Small intestine (tissue), 7 donors: ENCODE data around the gene PTCD1. TPM values are rescaled to one million over a fixed set of nuclear protein-coding genes. Genes with fewer than 3 reads are reported as not detected.
"Not testable (repeated sequence)": the region's sequence is repeated elsewhere in the genome, so short reads cannot be mapped to it uniquely, and the experiment has no call there.

Source experiments
- DNase-seq, 2 donors: peaks; one replicate each; pipeline versions ENCODE4 v3.0.0 to v3.0.0-alpha.2; 2013
- FAIRE-seq: peaks from 2 replicates; lab custom pipeline; 2012; peaks lifted over from hg19 to GRCh38; lab: Jason Lieb, UNC
- H3K27ac ChIP-seq, 3 donors: one replicate each; pipeline ENCODE4 v1.5.1; 2013; ENCODE audit warnings: low read length in 2 of 3, mild to moderate bottlenecking in 2 of 3, control low read depth in 1 of 3, inconsistent platforms in 1 of 3, low read depth in 1 of 3, moderate library complexity in 1 of 3
- H3K27me3 ChIP-seq, 3 donors: one replicate each; pipeline ENCODE4 v1.6.1; 2013; ENCODE audit warnings: low read length in 3 of 3, inconsistent platforms in 1 of 3; ENCODE audit not compliant: control insufficient read depth in 3 of 3, insufficient read depth in 3 of 3
- H3K36me3 ChIP-seq, 3 donors: one replicate each; pipeline ENCODE4 v1.6.1; 2013; ENCODE audit warnings: low read length in 3 of 3, inconsistent platforms in 1 of 3, low read depth in 1 of 3, mild to moderate bottlenecking in 1 of 3, moderate library complexity in 1 of 3; ENCODE audit not compliant: control insufficient read depth in 3 of 3, insufficient read depth in 2 of 3
- H3K4me1 ChIP-seq, 3 donors: one replicate each; pipeline ENCODE4 v1.6.1; 2013; ENCODE audit warnings: low read length in 2 of 3, inconsistent platforms in 1 of 3, low read depth in 1 of 3, mild to moderate bottlenecking in 1 of 3, moderate library complexity in 1 of 3; ENCODE audit not compliant: control insufficient read depth in 3 of 3, insufficient read depth in 2 of 3
- H3K4me3 ChIP-seq, 3 donors: one replicate each; pipeline ENCODE4 v1.5.1; 2013; ENCODE audit warnings: low read length in 3 of 3, control low read depth in 1 of 3, inconsistent platforms in 1 of 3, low read depth in 1 of 3, mild to moderate bottlenecking in 1 of 3, moderate library complexity in 1 of 3
- H3K9me3 ChIP-seq, 2 donors: one replicate each; pipeline ENCODE4 v1.6.1; 2013; ENCODE audit warnings: low read depth in 1 of 2, low read length in 1 of 2; ENCODE audit not compliant: control insufficient read depth in 2 of 2, insufficient read depth in 1 of 2
- WGBS, 3 donors: extraction: QIAGEN DNeasy Blood & Tissue Kit; methylation state at CpG; one replicate each; pipeline ENCODE4 v1.1.7; 2013; 5-methylcytosine and 5-hydroxymethylcytosine counted together
- polyA plus RNA-seq, 4 donors: library from polyadenylated mRNA; stranded (reverse) in 3 of 4; unstranded in 1 of 4; fragments of 200-250 nt in 3 of 4; fragments of 120-200 nt in 1 of 4; gene quantifications; one replicate each; pipeline versions ENCODE4 v1.2.1 to v1.2.3, GENCODE V29; 2013
- donor health status: healthy with polysubstance abuse.
- donor health status: control.
- donor health status: control.
- donor health status: Bipolar disorder and iron deficiency.
- donor health status: healthy.

PTCD1 gene
- polyA plus RNA-seq, 4 donors: 2.7 to 4.8 (median 3.9) TPM

DNA sequence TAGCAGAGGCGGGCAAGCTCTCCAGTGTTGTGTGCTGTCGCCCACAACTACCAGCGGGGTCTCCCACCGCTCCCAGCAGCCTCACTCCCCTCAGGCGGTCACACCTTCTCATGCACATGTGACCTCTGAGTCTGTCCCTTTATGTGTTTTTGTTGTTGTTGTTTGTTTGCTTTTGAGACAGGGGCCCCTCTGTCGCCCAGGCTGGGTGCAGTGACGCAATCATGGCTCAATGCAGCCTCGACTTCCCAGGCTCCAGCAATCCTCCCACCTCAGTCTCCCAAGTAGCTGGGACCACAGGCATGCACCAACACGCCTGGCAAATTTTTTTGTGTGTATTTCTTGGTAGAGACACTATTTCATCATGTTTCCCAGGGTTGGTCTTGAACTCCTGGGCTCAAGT lies 1.6 kb upstream of the PTCD1 start:
- 73 to 82% (median 80%) methylated on average over 9 of the region's 9 CpGs for WGBS, 3 donors
- no peak for DNase-seq
- no peaks in the 10 kb centered on the region for H3K27me3 ChIP-seq

GRCh38 chr7:99437946-99438572 lies 539 bp downstream of the PTCD1 start:
- peaks cover 3 to 42% (median 6%) of the 10 kb centered on the region in 3 donors for H3K36me3 ChIP-seq
- WGBS, 3 donors: 11 to 16% (median 13%) methylated on average over 17 to 20 of the region's 20 CpGs
- DNase-seq: no peak
- FAIRE-seq: no peak
- no peaks in the 10 kb centered on the region for H3K27me3 ChIP-seq
- H3K4me1 ChIP-seq: peaks cover 3 to 15% (median 4%) of the 10 kb centered on the region in 3 donors
- H3K4me3 ChIP-seq: peak overlapping the region; percentile 88 to 100 (median 88)
- H3K27ac ChIP-seq: peak overlapping the region; percentile 15 to 85 (median 84)
- no peaks in the 10 kb centered on the region for H3K9me3 ChIP-seq

More for the DNA sequence above, 1.6 kb upstream of the PTCD1 start:
- FAIRE-seq: no peak
- H3K4me1 ChIP-seq: peaks cover 3 to 12% (median 4%) of the 10 kb centered on the region in 3 donors
- H3K4me3 ChIP-seq: peak overlapping the region in 2 of 3 donors; percentile 88 to 100
- H3K9me3 ChIP-seq: no peaks in the 10 kb centered on the region
- H3K27ac ChIP-seq: no peak overlapping the region
- peaks cover 0 to 37% (median 4%) of the 10 kb centered on the region in 3 donors for H3K36me3 ChIP-seq

GRCh38 chr7:99433158-99433557 lies 5.4 kb downstream of the PTCD1 start:
- peaks cover 9 to 70% (median 9%) of the 10 kb centered on the region in 3 donors for H3K36me3 ChIP-seq
- no peak overlapping the region for H3K27ac ChIP-seq
- H3K9me3 ChIP-seq: peaks cover 0 to 6% of the 10 kb centered on the region in 2 donors
- DNase-seq: no peak
- peaks cover 0 to 27% (median 0%) of the 10 kb centered on the region in 3 donors for H3K4me1 ChIP-seq
- no peak for FAIRE-seq
- 94 to 98% (median 96%) methylated on average over 9 of the region's 9 CpGs for WGBS, 3 donors
- H3K27me3 ChIP-seq: no peaks in the 10 kb centered on the region
- H3K4me3 ChIP-seq: no peak overlapping the region

DNA sequence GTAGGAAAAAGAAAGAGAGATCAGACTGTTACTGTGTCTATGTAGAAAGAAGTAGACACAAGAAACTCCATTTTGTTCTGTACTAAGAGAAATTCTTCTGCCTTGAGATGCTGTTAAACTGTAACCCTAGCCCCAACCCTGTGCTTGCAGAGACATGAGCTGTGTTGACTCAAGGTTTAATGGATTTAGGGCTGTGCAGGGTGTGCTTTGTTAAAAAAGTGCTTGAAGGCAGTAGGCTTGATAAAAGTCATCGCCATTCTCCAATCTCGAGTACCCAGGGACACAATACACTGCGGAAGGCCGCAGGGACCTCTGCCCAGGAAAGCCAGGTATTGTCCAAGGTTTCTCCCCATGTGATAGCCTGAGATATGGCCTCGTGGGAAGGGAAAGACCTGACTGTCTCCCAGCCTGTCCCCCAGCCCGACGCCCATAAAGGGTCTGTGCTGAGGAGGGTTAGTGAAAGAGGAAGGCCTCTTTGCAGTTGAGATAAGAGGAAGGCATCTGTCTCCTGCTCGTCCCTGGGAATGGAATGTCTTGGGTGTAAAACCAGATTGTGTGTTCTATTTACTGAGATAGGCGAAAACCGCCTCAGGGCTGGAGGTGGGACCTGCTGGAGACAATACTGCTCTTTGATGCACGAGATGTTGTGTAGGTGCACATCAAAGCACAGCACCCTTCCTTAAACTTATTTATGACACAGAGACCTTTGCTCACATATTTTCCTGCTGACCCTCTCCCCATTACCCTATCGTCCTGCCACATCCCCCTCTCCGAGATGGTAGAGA lies 6.7 kb downstream of the PTCD1 start:
- not testable (repeated sequence) for H3K27me3 ChIP-seq, H3K9me3 ChIP-seq, FAIRE-seq, H3K4me3 ChIP-seq
- WGBS, 3 donors: 88 to 89% (median 89%) methylated on average over 13 of the region's 13 CpGs
- peak in 1 of 2 donors; percentile 32 for DNase-seq
- H3K36me3 ChIP-seq: peaks cover 9 to 69% (median 9%) of the 10 kb centered on the region in 3 donors
- H3K4me1 ChIP-seq: peaks cover 0 to 23% (median 0%) of the 10 kb centered on the region in 3 donors
- H3K27ac ChIP-seq: peak overlapping the region in 1 of 3 donors; percentile 61

GRCh38 chr7:99429756-99430155 lies 8.8 kb downstream of the PTCD1 start:
- WGBS, 3 donors: 93 to 96% (median 96%) methylated on average over 8 of the region's 8 CpGs
- FAIRE-seq: no peak
- no peaks in the 10 kb centered on the region for H3K27me3 ChIP-seq

GRCh38 chr7:99428972-99429566 lies 9.5 kb downstream of the PTCD1 start:
- WGBS, 3 donors: 88 to 90% (median 88%) methylated on average over 10 of the region's 10 CpGs
- FAIRE-seq (no peak), DNase-seq (no peak)
- peaks cover 0 to 6% of the 10 kb centered on the region in 2 donors for H3K9me3 ChIP-seq
- no peaks in the 10 kb centered on the region for H3K27me3 ChIP-seq
- H3K4me1 ChIP-seq: peaks cover 0 to 23% (median 0%) of the 10 kb centered on the region in 3 donors
- H3K36me3 ChIP-seq: peaks cover 6 to 70% (median 14%) of the 10 kb centered on the region in 3 donors
- H3K4me3 ChIP-seq: no peak overlapping the region
- H3K27ac ChIP-seq: no peak overlapping the region

More at GRCh38 chr7:99429756-99430155, 8.8 kb downstream of the PTCD1 start:
- no peak for DNase-seq
- Histone ChIP-seq H3K27ac (no peak overlapping the region), H3K36me3 (peaks cover 8 to 70% (median 12%) of the 10 kb centered on the region in 3 donors), H3K4me1 (peaks cover 0 to 23% (median 0%) of the 10 kb centered on the region in 3 donors), H3K9me3 (peaks cover 0 to 6% of the 10 kb centered on the region in 2 donors), H3K4me3 (no peak overlapping the region)

DNA sequence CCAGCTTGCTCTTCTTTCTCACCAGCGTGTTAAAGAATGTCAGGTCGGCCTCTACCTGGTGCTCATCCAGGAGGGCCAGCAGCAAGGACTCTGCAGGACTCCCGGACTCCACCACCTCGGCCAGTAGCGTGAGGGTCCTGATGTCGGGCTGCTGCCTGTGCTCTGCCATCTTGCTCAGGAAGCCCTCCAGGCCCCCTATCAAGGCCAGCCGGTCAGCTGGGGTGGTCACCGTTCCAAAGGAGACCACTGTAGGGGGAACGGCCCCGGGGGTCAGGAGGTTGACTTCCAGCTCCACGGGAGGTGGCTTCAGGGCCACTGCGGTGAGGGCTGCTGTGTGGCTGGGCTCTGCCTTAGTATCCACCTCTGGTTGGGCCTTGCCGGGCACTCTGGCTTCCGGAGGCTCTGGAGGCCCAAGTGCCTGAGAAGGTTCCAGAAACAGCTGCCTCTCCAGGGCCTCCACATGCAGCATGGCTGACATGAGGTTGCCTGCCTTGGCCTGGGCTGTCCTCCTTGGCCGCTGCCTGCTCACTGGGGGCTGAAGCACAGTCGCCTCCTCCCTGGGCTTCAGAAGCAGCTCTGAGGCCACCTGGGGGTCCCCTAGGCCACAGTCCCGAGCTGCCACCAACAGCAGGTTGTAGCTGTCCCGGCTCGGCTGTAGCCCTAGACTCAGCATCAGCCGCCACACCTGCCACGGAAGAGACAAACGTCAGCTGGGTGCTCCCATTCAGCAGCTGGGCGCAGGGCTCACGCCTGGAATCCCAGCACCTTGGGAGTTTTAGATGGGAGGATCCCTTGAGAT lies 13.5 kb downstream of the PTCD1 start:
- Histone ChIP-seq H3K4me1 (peaks cover 0 to 3% (median 0%) of the 10 kb centered on the region in 3 donors), H3K36me3 (peaks cover 6 to 74% (median 21%) of the 10 kb centered on the region in 3 donors), H3K27me3 (no peaks in the 10 kb centered on the region), H3K9me3 (no peaks in the 10 kb centered on the region), H3K27ac (no peak overlapping the region), H3K4me3 (no peak overlapping the region)
- FAIRE-seq (no peak), DNase-seq (no peak)
- 90 to 98% (median 95%) methylated on average over 21 to 24 of the region's 24 CpGs for WGBS, 3 donors
